Common myeloid progenitor, CD34-positive (primary cell): ENCODE results near the gene GAS2L1.
A peak's percentile ranks its signal among the peaks of the same experiment; 100 is the strongest.
"Not testable (repeated sequence)": the region's sequence is repeated elsewhere in the genome, so short reads cannot be mapped to it uniquely, and the experiment has no call there.

Experiments
- CTCF ChIA-PET: fragments of 350-600 bp; sonication (Branson Sonifier 250); formaldehyde crosslinking; loops from one replicate; lab custom pipeline; 2021; ENCODE audit warnings: antibody characterized with exemption; lab: Charles Lee
- POLR2A ChIA-PET: fragments of 350-600 bp; sonication (Branson Sonifier 250); formaldehyde crosslinking; loops from one replicate; lab custom pipeline; 2021; ENCODE audit warnings: antibody characterized with exemption; lab: Charles Lee
- DNase-seq, 3 donors: peaks; one replicate each; pipeline versions ENCODE4 v3.0.0 to v3.0.0-alpha.2; 2013
- H3K27ac ChIP-seq, 2 experiments: 1 replicate in 1 of 2; 2 replicates in 1 of 2; pipeline ENCODE4 v1.7.0; 2013; ENCODE audit warnings: inconsistent platforms in 2 of 2, low read length in 2 of 2, mild to moderate bottlenecking in 2 of 2, low read depth in 1 of 2, moderate library complexity in 1 of 2; ENCODE audit not compliant: severe bottlenecking in 2 of 2, insufficient read depth in 1 of 2, poor library complexity in 1 of 2
- H3K27me3 ChIP-seq, 5 experiments: replicated peaks in 2 of 5; 1 replicate in 3 of 5; 2 replicates in 2 of 5; pipeline versions ENCODE4 v1.6.1 to v1.7.0; 2013; ENCODE audit warnings: low read length in 4 of 5, mild to moderate bottlenecking in 2 of 5, moderate library complexity in 2 of 5, inconsistent platforms in 1 of 5; ENCODE audit not compliant: insufficient read depth in 5 of 5, control insufficient read depth in 4 of 5
- H3K36me3 ChIP-seq, 4 experiments: 1 replicate in 2 of 4; 2 replicates in 2 of 4; pipeline versions ENCODE4 v1.6.1 to v1.7.0; 2013; ENCODE audit warnings: low read length in 3 of 4, control low read depth in 1 of 4, mild to moderate bottlenecking in 1 of 4; ENCODE audit not compliant: control insufficient read depth in 4 of 4, insufficient read depth in 4 of 4
- H3K4me1 ChIP-seq, 4 experiments: 1 replicate in 3 of 4; 2 replicates in 1 of 4; pipeline versions ENCODE4 v1.6.1 to v1.7.1; 2013; ENCODE audit warnings: low read length in 3 of 4, mild to moderate bottlenecking in 3 of 4, control low read depth in 1 of 4, inconsistent platforms in 1 of 4, moderate library complexity in 1 of 4; ENCODE audit not compliant: control insufficient read depth in 4 of 4, insufficient read depth in 4 of 4; ENCODE audit errors: control extremely low read depth in 1 of 4
- H3K4me3 ChIP-seq, 7 experiments: 1 replicate in 4 of 7; 2 replicates in 3 of 7; pipeline versions ENCODE4 v1.5.1 to v1.7.0; 2013; ENCODE audit warnings: mild to moderate bottlenecking in 7 of 7, low read length in 6 of 7, moderate library complexity in 6 of 7, inconsistent platforms in 2 of 7, low read depth in 2 of 7, control low read depth in 1 of 7; ENCODE audit not compliant: insufficient read depth in 4 of 7, control insufficient read depth in 1 of 7; ENCODE audit errors: extremely low read depth in 1 of 7
- H3K9me3 ChIP-seq, 5 experiments: 1 replicate in 4 of 5; 2 replicates in 1 of 5; pipeline versions ENCODE4 v1.6.1 to v1.7.1; 2013; ENCODE audit warnings: low read length in 4 of 5, mild to moderate bottlenecking in 2 of 5, inconsistent platforms in 1 of 5, low read depth in 1 of 5, moderate library complexity in 1 of 5; ENCODE audit not compliant: control insufficient read depth in 4 of 5, insufficient read depth in 2 of 5; ENCODE audit errors: control extremely low read depth in 1 of 5
- WGBS: methylation state at CpG from one replicate; pipeline ENCODE4 v1.1.5; 2013; ENCODE audit not compliant: insufficient coverage; 5-methylcytosine and 5-hydroxymethylcytosine counted together

GAS2L1 gene

DNA sequence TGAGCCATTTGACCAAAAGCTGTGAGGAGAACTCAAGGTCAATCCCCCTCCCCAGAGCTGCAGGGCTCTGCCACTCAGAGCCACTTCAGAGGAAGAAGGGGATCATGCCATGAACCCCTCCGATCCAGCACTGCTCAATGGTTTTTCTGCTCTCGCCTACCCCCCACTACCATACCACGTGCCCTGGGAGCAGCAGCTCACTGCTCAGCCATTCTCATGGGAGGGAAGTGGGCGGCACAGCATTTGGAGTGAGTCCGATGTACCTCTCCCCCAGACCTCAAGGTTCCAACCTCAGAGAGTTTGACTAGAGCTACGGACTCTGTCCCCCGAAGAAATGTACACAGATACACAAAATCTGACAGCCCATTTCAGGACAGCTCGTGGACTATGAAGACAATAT, 47.4 kb downstream of the GAS2L1 start:
- H3K27me3 ChIP-seq, result no peaks in the 10 kb centered on the region
- H3K4me1 ChIP-seq, result no peaks in the 10 kb centered on the region
- ChIA-PET POLR2A (no interaction called here), CTCF (interaction anchor here (0.8 to 1.5 kb wide), 4 partner anchors 10 to 171 kb away, joined by 3 to 4 read pairs (median 3); no protein-coding TSS in a partner anchor)
- WGBS, result 94% methylated on average over 5 of the region's 8 CpGs
- H3K36me3 ChIP-seq, result peaks cover 13 to 98% (median 80%) of the 10 kb centered on the region in 4 experiments
- no peak overlapping the region for H3K27ac ChIP-seq
- no peaks in the 10 kb centered on the region for H3K9me3 ChIP-seq
- no peak for DNase-seq
- no peak overlapping the region for H3K4me3 ChIP-seq

GRCh38 chr22:29357193-29357890, 50.9 kb downstream of the GAS2L1 start:
- H3K27me3 ChIP-seq, POLR2A ChIA-PET, H3K9me3 ChIP-seq, H3K27ac ChIP-seq, H3K4me1 ChIP-seq, H3K4me3 ChIP-seq, DNase-seq: not testable (repeated sequence)
- peaks cover 14 to 80% (median 60%) of the 10 kb centered on the region in 4 experiments for H3K36me3 ChIP-seq
- CTCF ChIA-PET, result interaction anchor here (1.1 to 2.2 kb wide), 4 partner anchors 11 to 83 kb away, joined by 3 to 8 read pairs (median 4); no protein-coding TSS in a partner anchor
- 93% methylated on average over 4 of the region's 12 CpGs for WGBS

- DNase-seq, result peak in 2 of 3 donors; percentile 28 to 35
Observed at GRCh38 chr22:29359469-29359868, 53.0 kb downstream of the GAS2L1 start.

More at GRCh38 chr22:29359469-29359868, 53.0 kb downstream of the GAS2L1 start:
- Histone ChIP-seq H3K4me1 (peaks cover 0 to 13% (median 10%) of the 10 kb centered on the region in 4 experiments), H3K36me3 (peaks cover 14 to 61% (median 39%) of the 10 kb centered on the region in 4 experiments), H3K4me3 (no peak overlapping the region), H3K27ac (no peak overlapping the region), H3K27me3 (no peaks in the 10 kb centered on the region), H3K9me3 (no peaks in the 10 kb centered on the region)
- ChIA-PET POLR2A (no interaction called here), CTCF (interaction anchor here (0.8 to 2.7 kb wide), 8 partner anchors 11 to 53 kb away, joined by 3 to 9 read pairs (median 4); partner anchors contain the start of gene GAS2L1)
- 74% methylated on average over 9 of the region's 9 CpGs for WGBS
